HG02973 (cell line): ENCODE results near the gene ATP5F1B.

ENCODE experiments used
- ATAC-seq: cut with Tn5 transposase; IDR thresholded peaks from one replicate; pipeline ENCODE4 v1.9.1; 2021; ENCODE audit warnings: moderate library complexity; ENCODE audit not compliant: unreplicated experiment

The ATP5F1B gene

GRCh38 chr12:56626701-56627100 lies 19.1 kb downstream of the ATP5F1B start:
- no peak for ATAC-seq

GRCh38 chr12:56622535-56622934 lies 23.2 kb downstream of the ATP5F1B start:
- no peak for ATAC-seq

GRCh38 chr12:56616925-56617324 lies 28.9 kb downstream of the ATP5F1B start:
- no peak for ATAC-seq

GRCh38 chr12:56616244-56616643 lies 29.5 kb downstream of the ATP5F1B start:
- ATAC-seq: no peak

GRCh38 chr12:56614627-56615026 lies 31.2 kb downstream of the ATP5F1B start:
- ATAC-seq: no peak

- ATAC-seq: no peak
Measured at GRCh38 chr12:56604355-56604754, 41.4 kb downstream of the ATP5F1B start.

GRCh38 chr12:56602239-56602638 lies 43.5 kb downstream of the ATP5F1B start:
- no peak for ATAC-seq

GRCh38 chr12:56601503-56601902 lies 44.3 kb downstream of the ATP5F1B start:
- ATAC-seq: no peak

GRCh38 chr12:56600753-56601152 lies 45.0 kb downstream of the ATP5F1B start:
- no peak for ATAC-seq

- no peak for ATAC-seq
Measured at GRCh38 chr12:56599797-56600196, 46.0 kb downstream of the ATP5F1B start.

- no peak for ATAC-seq
Measured at GRCh38 chr12:56599041-56599440, 46.7 kb downstream of the ATP5F1B start.

GRCh38 chr12:56596815-56597214 lies 49.0 kb downstream of the ATP5F1B start:
- no peak for ATAC-seq

- no peak for ATAC-seq
Measured at GRCh38 chr12:56593909-56594621, 51.7 kb downstream of the ATP5F1B start.

GRCh38 chr12:56591961-56592360 lies 53.8 kb downstream of the ATP5F1B start:
- ATAC-seq: no peak

GRCh38 chr12:56591126-56591525 lies 54.7 kb downstream of the ATP5F1B start:
- ATAC-seq: no peak

- ATAC-seq: no peak
Measured at GRCh38 chr12:56590237-56590830, 55.5 kb downstream of the ATP5F1B start.

GRCh38 chr12:56589783-56590182 lies 56.0 kb downstream of the ATP5F1B start:
- ATAC-seq: no peak
